Stimulated activated CD4-positive, alpha-beta T cell treated with anti-CD3 and anti-CD28 coated beads, Interleukin-2, amount 100 ng/mL, for 48 hours (primary cell): Measurements from ENCODE around the gene RDH12.

ENCODE experiments used
- DNase-seq, 2 donors: peaks; one replicate each; pipeline ENCODE4 v3.0.0-alpha.2; 2020

Gene RDH12

DNA sequence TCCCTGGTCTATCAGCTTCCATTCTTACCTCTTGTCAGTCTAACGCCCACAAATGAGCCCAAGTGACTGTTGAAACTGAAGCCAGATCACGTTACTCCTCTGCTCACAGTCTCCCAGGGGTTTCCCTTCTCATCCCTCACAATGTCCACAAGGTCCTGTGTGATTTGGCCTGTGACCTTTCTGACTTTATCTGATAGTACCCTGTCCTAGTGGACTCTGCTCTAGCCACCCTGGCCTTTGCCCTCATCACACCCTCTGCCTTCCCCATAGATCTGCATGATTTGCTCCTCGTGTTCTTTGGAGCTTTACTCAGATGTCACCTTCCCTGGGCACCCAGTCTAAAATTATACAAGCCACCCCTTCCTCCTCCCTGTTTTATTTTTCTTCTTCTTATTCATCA lies 55.5 kb downstream of the RDH12 start:
- no peak for DNase-seq

DNA sequence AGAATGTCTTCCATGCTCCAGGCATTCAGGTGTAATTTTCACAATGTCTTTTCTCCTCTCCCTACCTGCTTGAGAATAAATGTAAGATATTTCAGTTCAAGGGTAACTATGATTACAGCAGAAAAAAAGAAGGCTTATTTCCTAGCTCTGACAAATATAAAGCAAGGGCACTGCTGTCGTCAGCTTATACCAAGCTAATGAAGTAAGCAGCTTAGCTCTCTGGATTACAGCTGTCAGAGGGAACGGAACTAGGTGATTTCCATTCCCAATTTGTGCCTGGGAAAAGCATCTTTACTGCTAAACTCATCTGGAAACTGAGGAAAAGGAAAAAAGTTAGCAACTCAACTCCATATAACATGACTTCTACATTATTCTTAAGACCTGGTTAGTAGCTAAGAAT lies 58.2 kb downstream of the RDH12 start:
- no peak for DNase-seq

DNA sequence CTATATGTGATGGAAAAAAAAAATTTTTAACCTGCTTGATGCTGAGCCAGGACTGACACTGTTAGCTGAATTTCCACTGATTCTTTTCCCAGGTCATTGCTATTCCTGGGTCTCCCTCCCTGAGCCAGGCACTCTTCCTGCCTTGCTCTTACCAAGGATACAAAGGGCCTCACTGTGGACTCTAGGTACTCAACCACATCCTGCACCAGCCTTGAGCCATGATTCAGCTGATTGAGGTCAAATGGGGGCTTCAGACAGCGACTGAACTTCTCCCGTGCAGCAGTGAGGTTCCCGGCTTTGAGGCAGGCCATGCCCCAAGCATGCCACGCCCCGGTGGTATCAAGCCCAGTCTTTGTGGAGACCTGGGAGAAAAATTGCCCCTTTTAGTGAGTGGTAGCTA lies 60.4 kb downstream of the RDH12 start:
- DNase-seq, result no peak

DNA sequence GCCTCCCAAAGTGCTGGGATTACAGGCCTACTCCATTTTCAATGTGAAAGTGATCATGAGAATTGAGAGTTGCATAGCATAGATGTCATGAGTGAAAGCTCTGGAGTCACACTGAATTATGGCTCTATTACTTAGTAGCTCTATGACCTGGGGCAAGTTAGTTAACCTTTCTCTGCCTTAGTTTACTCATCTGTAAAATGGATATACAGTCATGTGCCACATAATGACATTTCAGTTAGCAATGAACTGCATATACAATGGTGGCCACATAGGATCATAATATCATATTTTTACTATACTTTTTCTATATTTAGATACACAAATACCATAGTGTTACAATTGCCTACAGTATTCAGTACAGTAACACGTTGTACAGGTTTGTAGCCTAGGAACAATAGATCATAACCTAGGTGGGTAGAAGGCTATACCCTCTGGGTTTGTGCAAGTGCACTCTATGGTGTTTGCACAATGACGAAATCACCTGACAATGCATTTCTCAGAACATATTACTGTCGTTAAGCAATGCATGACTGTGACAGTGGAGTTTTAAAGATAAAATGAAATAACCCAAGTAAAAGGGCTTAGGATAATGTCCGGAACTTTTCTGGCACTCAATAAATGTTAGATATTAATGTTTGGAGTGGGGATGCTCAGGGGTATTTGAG lies 61.6 kb downstream of the RDH12 start:
- DNase-seq, result no peak

DNA sequence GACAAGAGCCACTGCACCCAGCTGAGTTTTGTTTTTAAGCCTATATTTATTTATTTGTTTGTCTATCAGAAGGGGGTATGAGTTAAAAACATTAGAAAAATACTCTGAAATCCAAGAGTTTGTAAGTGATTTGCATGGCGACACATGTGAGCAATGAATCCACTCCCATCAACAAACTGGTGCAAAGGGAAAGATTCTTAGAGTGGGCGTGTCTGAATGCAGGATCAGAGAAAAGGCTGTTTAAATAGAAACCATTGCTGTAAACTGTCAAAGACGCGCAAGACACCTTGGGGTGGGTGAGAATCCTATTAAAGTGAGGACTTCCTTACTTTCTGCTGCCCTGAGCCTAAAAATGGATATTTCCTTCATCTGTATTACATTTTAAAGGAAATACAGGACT lies 62.8 kb downstream of the RDH12 start:
- DNase-seq, result no peak

DNA sequence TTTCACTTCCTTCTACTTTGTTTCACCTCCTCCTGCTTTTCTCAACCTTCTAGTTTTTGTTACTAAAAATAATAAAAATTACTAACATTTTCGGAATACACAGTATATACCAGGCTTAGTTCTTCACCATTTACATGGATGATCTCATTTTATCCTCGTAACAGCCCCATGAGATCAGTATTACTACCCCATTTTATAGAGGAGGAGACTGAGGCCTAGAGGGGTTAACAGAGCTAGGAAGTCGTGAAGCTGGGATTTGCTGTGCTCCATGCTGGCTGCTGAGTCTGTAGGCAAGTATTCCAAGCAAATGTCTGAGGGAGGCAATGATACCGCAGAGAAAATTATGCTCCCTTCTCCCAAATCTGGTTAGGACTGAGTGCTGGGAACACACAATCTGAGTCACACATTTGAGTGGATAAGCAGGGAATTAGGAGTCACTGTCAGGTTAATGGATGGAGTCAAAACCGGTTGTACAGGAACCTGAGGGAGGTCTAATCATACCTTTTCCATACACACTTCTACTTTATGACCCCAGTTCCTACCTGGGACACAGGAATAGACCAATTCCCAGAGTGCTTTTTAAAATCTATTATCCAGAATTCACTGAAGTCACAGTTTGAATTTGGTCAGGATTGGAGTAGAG lies 63.6 kb downstream of the RDH12 start:
- no peak for DNase-seq

DNA sequence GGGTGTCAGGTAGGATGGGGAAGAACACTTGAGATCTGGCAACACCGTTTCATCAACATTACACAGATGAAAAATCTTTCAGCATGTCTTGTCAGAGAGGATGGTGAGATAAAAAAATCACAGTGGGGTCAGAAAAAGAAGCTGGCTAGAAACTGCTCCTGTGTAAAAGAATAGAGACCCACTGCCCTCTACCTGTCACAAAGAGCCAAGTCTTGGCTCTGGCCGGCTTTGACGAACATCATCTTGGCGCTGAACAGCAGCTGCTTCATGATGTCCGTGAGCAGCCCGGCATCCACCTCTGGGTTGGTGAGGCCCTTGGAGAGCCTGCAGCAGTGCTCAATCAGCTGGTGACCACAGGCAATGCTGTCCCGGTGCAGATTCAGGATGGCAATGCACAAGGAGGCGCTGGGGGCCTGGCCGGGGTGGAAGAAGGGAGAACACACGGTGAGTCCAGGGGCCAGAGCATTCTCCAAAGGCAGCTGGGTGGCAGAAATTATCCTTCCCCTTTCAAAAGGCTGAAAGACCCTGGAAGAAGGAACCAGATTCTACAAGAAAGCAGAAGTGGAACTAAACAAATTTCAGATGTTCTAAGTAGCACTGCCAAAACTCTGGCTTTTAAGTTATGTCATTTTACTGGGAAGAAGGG lies 64.5 kb downstream of the RDH12 start:
- no peak for DNase-seq

DNA sequence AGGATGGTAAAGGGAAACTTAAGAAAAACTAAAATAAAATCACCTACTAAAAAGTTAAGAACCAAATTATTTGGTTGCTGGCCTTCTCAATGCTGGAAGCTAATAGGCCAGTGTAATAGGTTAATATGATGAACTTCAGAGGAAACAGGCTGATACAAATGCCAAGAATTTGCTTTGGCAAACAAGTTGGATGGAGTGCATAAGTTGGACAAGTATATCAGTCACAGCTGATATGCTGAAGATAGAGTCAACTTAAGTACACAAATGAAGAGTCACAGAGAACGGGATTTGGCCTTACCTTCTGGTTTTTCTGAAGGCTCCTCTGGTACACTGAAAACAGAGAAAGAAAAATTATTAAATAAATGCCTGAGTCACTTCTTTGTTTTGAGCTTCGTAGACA lies 66.5 kb downstream of the RDH12 start:
- DNase-seq, result no peak

DNA sequence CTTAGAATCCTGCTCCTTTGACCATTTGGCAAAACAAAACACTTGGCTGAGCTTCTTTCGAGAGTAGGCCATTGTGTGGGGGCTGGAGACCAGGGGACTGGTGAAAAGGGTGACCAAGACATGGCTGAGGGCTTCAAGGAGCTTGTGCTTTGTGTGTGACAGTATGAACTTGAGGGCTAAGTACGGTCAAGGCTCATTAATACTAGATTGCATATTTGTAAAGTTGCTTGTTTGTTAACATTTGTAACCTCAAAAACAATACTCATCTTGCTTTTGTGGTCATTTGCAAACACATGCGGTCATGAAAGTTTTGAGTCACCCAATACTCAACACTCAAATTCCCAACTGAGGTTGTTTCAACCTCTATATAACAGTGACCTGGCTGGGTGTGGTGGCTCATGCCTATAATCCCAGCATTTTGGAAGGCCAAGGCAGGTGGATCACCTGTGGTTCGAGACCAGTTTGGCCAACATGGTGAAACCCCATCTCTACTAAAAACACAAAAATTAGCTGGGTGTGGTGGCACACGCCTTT lies 72.2 kb downstream of the RDH12 start:
- no peak for DNase-seq

DNA sequence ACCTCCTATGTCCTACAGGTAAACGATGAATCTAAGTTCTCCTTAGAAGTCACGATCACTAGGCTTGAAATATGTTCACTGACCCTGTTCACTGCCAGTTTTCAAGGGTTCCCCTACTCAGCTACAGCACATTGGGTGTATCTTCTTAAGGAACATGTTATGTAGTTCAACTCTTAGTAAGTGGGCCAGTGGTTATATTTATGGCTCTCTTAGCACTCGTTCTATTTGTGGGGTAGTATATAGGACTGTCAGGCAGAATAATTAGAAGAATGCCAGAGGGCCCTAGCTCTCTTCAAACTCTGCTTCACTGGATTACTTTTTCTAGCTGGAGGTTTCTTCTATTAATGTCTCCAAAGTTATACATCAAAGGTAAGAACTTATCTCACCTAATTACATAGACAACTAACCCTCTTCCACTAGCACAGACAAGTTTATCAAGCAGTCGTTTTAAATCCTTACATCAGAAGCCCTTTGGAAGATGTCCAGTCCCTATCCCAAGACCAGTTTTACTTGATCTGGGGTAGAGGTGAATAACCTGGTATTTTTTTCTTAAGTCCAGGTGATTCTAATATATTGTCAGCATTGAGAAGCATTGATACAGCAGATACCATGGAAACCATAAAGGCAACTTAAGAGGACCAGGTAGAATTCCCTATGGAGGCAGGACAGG lies 75.1 kb downstream of the RDH12 start:
- no peak for DNase-seq

DNA sequence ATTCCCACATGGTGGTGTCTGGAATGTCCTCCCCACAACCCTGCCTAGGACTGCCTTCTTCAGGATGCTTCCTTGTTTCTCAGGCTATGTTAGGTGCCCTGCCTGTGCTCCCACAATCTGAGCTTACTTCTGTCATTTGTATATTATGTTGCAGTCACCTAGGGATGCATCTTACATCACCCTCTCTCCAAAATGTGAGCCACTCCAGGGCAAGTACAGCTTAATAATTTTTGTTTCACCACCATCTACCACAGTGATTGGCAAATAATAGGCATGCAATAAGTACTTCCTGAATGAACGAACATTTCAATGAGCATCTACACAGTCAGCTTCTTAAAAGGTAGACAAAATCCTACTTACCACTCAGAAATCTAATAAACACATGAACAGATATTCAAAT lies 77.1 kb downstream of the RDH12 start:
- no peak for DNase-seq

DNA sequence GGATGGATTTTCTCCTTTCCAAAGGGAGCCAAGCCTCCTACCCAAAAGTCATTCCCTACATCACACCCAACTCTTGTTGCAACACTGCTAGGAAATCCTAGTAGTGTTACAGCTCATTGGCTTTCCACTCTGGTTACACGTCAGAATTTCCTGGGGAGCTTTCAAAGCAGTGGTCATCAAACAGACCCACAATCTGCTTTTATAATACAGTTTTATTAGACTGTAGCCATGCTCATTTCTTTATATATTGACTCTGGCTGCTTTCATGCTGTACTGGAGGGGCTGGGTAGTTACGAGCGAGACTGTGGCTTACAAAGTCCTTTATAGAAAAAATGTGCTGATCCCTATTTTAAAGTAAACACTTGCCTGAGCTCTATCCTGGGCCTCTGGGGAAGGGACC lies 80.4 kb downstream of the RDH12 start:
- no peak for DNase-seq
